Stimulated activated CD8-positive, alpha-beta memory T cell treated with anti-CD3 and anti-CD28 coated beads, Interleukin-7, amount 100 ng/mL, for 4 hours (primary cell): ENCODE results near the gene RAB8A.
A peak's percentile ranks its signal among the peaks of the same experiment; 100 is the strongest.

Source experiments
- DNase-seq, 2 donors: peaks; one replicate each; pipeline ENCODE4 v3.0.0-alpha.2; 2020; ENCODE audit warnings: low read depth in 2 of 2

Gene RAB8A

GRCh38 chr19:16112778-16113177 is 1.1 kb downstream of the RAB8A start:
- DNase-seq, result no peak

DNA sequence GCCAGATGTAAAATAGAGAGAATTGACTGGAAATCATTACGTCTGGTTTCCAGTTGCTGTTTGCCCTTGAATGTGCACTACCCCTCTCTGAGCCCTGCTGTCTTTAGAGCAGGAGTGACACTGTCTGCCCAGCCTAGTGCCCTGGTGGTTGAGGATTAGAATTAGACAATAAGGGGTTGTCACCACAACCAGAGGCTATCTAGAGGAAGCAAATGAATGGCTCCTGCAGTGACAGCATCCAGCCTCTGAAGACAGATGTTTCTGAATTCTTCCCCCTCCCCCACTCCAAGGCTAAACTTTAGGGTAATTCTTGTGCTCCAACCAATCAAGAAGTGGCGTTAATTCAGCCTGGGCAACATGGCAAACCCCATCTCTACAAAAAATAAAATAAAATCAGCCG is 2.0 kb downstream of the RAB8A start:
- no peak for DNase-seq

DNA sequence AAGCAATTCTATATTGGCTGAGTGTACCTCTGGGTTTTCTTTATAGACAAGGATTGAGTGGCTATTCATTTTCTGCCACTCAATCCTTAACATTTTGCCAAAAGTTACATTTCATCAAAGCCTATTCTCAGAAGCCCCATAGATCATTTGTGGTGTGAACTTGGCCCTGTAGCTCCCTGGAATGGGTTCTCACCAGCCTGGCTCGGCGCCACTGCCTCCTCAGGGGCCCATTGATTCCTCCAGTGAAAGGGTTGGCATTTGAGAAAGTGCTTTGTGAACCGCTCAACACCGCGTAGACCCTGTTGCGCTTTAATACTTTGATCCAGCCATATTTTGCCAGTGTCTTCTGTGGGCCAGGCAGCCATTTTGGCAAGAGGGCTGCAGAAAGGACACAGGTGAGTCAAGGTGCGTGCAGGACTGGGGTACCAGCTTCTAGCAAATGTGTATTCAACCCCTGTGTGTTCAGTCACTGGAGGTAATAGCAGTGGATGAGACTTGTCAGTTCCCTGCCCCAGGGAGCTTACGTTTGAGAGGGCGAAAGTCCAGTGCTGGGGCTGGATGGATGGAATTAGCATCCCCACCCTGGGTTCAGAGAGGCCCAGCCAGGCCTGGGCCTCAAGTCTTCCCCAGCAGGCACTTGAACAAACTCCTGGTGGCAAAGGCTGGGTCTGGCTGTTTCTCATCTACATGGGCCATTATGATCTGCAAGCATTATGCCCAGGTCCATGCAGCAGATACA is 3.8 kb downstream of the RAB8A start:
- no peak for DNase-seq

- DNase-seq, result no peak
These were observed 4.4 kb downstream of the RAB8A start for GRCh38 chr19:16116067-16116466.

DNA sequence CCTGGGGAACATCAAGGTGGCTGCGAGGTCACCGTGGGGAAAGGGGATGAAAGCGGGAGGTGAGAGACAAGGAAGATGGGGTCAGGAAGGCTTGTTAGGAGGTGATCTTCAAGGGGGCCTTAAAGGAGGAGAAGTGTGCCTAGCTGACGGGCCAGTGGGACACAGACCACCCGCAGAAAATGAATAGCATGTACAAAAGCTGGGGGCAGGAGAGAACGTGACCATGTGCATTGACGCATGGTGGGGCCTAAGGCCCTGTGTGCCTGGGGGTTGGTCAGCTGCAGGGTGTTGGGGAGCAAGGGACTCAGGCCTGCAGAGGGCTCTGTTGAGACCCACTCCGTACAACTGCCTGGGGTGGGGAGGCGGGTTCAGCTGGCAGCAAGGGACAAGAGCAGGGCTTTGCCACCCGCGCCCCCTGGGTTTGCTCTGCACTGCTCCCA is 5.9 kb downstream of the RAB8A start:
- no peak for DNase-seq

DNA sequence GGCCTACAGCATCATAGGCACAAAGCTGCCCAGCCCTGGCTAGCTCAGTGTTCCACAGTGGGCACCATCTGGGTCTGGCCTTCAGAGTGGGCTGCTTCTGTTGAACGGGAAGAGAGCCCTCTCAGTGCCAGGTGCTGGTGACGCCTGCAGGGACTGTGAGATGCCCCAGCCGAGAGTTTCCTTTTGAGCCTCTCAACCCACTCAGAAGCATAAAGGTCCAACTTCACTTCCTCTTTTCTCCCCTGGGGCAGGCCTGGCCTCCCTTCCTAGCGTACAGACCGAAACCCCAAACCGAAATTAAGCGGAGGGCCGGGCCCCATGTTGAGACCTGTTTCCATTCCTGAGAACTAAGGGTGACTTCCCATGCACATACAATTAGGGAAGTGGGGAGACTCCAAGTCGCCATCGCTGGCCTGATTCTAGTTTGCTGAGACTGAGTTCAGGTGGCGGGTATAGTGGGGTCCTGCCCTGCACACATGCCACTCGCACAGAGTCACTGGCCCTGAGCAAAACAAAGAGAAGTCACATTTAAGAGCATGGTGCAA is 6.9 kb downstream of the RAB8A start:
- DNase-seq, result peak in 1 of 2 donors; percentile 17

DNA sequence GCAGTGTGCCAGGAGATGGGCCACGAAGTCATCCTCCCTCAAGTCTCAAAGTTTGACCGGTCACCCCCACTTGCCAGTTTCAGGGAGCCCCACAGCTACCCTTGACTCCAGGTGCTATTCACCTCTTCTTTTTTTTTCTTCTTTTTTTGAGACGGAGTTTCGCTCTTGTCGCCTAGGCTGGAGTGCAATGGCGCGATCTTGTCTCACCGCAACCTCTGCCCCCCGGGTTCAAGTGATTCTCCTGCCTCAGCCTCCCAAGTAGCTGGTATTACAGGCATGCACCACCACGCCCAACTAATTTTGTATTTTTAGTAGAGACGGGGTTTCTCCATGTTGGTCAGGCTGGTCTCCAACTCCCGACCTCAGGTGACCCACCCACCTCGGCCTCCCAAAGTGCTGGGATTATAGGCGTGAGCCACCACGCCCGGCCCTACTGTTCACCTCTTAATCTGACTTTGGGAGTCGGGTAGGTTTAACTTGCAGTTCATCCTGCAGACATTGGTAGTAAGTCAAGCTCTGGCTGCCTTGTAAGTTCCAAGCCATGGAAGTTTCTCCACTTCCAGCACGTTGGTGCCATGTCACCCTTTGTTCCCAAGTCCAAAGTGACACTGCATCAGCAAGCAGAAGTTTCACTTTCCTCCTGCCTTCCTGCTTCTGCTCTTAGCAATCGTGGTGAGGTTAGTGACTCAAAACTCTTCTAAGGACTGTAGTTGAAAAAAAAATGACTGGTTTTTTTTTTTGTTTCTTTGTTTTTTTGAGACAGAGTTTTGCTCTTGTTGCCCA is 7.6 kb downstream of the RAB8A start:
- DNase-seq, result peak in 1 of 2 donors; percentile 26

DNA sequence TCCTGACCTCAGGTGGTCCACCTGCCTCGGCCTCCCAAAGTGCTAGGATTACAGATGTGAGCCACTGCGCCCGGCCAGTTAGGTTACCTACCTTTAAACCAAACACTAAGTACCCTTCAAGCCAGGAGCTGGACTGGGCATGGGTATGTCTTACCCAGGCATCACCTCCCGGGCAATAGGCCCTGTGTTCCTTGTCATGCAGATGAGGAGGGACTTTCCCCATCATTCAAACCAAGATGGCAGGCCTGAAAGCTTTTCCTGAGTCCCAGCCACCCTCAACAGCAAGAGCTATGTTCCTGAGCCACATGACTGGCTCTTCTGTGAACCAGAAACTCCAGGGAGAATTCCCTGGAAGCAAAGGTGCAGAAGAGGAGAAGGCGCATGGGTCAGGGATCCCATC is 9.5 kb downstream of the RAB8A start:
- no peak for DNase-seq

DNA sequence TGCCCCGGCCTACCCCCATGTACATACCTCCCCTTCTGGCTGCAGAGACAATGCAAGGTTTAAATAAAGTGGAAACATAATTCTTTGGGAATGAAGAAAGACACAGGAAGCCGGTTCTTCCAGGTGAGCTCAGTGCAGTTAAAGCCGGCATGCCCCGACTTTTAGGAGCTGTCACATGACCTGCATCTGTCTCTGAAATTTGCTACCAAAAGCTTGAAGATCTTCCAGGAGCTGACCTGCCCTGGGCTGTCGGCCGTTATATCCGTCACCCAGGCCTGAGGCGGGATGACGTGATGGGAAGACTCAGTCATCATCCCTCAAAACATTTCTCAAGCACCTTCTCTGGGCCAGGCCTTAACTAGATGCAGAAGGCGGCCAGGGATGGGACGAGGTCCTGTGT is 10.3 kb downstream of the RAB8A start:
- no peak for DNase-seq

- DNase-seq, result no peak
These were observed 13.3 kb downstream of the RAB8A start for GRCh38 chr19:16124953-16125352.

- DNase-seq, result no peak
These were observed 14.2 kb downstream of the RAB8A start for GRCh38 chr19:16125737-16126495.

GRCh38 chr19:16127080-16127479 is 15.4 kb downstream of the RAB8A start:
- no peak for DNase-seq

DNA sequence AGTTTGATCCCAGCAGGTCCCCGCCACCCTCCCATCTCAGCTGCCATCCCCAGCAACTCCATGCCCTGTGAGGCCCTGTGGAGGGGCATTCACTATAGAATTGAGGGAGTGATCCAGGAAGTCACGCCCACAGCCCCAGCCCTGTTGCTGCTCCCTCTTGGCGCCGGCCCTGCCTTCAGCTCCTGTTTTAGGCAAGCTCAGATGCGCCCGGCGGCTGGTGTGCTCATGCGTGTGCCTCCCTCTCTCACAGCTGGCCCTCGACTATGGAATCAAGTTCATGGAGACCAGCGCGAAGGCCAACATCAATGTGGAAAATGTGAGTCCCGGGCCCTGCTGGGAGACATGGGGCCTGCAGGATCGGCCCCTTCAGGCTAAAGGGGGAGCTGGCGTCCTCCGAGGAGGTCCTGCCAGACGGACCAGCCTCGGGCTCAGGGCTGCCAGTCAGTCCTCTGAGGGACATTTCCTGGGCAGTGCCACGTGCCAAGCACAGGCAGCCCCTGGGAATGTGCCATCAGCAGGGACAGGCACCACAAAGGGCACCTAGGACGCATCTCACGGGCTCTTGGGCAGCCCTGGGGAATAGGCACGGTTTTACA is 16.2 kb downstream of the RAB8A start:
- no peak for DNase-seq

DNA sequence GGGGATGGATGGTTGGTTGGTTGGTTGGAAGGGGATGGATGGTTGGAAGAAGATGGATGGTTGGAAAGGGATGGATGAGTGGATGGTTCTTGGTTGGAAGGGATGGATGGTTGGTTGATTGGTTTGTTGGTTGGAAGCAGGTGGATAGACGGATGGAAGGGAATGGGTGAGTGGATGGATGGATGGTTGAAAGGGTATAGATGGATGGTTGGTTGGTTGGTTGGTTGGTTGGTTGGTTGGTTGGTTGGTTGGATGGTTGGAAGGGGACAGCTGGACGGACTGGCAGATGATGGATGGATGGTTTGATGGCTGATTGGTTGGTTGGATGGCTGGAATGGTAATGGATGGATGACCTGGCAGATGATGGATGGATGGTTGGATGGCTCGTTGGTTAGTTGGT is 20.0 kb downstream of the RAB8A start:
- no peak for DNase-seq

DNA sequence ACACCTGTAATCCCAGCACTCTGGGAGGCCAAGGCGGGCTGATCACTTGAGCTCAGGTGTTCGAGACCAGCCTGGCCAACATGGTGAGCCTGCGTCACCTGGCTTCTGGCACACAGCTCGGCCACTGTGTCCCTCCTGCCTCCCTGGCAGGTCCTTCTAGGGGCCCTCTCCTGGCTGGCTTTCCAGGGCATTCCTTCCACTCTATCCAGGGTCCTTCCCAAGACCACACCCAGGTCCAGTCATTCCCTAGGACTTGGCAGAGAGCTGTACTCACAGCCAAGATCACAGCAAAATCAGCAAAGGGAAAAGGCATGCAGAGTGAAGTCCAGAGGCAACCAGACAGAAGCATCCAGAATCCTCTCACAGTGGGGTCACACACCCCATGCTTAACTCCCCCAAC is 22.1 kb downstream of the RAB8A start:
- no peak for DNase-seq

DNA sequence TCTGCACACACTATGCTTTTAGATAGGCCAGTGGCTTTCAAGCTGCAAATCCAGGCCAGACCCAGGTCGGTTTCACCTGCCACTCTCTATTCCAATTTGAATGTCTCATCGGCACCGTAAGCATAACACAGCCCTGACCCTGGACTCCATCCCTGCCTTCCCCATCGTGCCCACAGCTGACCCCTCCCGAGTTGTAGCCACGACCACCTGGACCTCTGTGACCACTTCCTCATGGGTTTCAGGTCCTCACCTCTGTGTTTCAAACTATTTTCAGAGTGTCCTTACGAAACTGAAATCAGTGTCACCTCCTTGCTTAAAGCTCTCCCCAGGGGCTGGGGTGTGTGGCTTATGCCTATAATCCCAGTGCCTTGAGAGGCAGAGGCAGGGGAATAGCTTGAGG is 22.8 kb downstream of the RAB8A start:
- DNase-seq, result no peak

DNA sequence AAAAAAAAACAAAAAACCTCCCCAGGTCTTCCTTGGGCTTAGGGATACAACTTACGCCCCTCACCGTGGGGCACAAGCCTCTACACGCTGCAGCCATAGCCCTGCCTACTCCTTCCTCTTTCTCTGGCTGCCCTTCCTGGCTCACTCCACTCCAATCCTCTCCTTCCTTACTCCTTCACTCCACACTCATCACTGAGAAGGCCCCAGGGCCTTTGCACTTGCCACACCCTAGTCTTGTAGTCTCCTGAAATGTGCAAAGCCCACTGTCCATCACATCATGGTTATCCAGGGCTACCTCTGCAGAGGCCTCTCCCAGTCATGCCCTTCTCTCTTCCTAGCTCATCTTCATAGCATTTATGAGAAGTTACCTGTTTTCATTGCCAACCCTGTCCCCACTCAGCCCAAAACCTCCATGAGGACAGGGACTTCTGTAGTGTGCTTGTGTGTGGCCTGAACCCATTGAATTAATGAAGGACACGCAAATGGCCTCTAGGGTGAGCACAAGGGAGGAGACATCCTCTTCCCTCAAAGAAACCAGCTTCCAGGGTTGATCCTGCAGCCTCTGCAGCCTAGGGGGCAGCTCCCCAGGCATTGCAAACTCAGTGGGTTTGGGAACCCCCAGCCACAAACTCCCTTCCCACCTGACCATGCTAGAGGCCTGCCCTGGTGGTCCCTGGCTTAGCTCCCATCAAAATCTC is 23.9 kb downstream of the RAB8A start:
- DNase-seq, result no peak

- no peak for DNase-seq
These were observed 24.7 kb downstream of the RAB8A start for GRCh38 chr19:16136185-16136999.

- DNase-seq, result no peak
These were observed 28.1 kb downstream of the RAB8A start for GRCh38 chr19:16139752-16140151.

DNA sequence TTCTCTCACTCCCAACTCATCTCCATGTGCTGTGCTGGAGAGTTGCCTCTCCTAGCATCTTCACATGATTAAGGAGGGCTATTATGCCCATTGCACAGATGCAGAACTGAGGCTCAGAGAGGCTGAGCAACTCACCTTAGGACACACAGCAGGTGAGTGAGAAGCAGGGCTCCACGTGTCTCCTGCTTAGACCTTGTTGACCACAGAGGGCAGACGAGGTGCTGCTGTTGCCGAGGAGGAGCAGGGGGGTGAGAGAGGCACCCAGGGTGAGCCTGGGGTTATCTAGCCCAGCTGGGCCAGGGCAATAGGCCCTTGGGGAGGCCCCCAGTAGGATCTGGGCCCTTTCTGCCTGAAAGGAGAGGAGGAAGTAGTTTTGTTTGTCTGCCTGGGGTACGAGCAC is 29.4 kb downstream of the RAB8A start:
- no peak for DNase-seq
